Hepatic stellate cell (primary cell): Measurements from ENCODE around the gene LPIN1.
"Not testable (repeated sequence)": the region's sequence is repeated elsewhere in the genome, so short reads cannot be mapped to it uniquely, and the experiment has no call there.

ENCODE experiments used
- DNase-seq: peaks from one replicate; pipeline ENCODE4 v3.0.0; 2011; ENCODE audit warnings: low spot score

Gene LPIN1

GRCh38 chr2:11836647-11837219 lies 90.3 kb downstream of the LPIN1 start:
- DNase-seq: no peak

DNA sequence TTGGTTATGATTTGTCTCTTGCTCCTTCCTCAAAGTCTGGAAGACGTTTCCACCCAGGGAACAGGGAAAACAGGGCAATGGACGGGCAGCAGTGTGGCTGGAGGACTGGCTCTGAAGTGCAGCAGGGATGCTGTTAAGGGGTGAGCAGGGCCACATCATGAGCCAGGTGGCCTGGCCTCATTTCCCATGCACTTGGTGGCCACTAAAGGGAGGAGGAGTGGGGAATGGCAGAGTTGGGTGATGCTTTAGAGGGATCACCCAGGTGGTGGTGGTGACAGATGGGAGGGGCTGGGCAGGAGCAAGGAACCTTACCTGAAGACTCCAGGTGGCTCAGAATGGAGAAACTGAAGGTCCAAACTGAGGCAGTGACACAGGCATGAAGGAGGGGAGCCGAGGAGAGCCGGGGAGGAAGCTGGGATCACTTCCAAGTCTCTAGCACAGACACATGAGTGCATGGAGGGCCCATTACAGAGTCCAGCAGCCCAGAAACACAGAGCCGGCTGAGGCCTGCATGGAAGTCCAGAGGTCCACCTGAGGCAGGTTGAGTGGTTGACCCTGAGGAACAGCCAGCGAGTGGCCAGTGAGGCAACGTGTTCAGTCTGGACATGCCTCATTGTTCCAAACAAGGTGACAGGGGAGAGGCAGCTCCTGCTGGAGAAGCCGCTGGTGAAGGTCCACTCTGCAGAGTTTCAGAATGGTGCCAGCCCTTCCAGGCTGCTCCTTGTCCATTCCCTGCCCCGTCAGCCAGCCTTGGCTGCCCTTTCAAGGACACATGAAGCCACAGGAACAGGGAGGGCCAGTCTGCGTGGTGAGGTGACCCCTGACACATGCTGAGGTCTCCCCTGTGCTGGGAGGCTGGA lies 91.7 kb downstream of the LPIN1 start:
- no peak for DNase-seq

GRCh38 chr2:11839916-11840315 lies 93.5 kb downstream of the LPIN1 start:
- DNase-seq: no peak

DNA sequence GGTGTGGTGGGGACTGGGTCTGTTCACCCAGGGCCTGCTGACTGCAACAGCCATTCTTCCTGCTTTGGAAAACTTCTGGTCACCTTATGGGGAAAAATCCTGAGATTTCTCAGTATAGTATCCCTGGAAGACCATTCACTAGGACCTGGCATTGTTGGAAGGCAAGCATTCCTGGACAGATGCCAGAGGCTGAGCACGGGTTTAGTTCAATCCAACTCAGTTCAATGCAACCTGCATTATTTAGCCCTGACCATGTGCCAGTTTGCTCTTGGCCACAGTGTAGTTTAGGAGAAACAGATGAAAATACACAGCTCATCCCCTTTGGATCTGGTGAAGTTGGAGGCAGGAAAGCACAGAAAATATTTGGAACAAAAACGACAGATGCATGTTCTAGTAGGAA lies 95.9 kb downstream of the LPIN1 start:
- no peak for DNase-seq

DNA sequence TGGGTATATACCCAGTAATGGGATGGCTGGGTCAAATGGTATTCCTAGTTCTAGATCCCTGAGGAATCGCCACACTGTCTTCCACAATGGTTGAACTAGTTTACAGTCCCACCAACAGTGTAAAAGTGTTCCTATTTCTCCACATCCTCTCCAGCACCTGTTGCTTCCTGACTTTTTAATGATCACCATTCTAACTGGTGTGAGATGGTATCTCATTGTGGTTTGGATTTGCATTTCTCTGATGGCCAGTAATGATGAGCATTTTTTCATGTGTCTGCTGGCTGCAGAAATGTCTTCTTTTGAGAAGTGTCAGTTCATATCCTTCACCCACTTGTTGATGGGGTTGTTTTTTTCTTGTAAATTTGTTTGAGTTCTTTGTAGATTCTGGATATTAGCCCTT lies 98.4 kb downstream of the LPIN1 start:
- DNase-seq: not testable (repeated sequence)

- not testable (repeated sequence) for DNase-seq
Observed at GRCh38 chr2:11847935-11848334, 101.5 kb downstream of the LPIN1 start.

DNA sequence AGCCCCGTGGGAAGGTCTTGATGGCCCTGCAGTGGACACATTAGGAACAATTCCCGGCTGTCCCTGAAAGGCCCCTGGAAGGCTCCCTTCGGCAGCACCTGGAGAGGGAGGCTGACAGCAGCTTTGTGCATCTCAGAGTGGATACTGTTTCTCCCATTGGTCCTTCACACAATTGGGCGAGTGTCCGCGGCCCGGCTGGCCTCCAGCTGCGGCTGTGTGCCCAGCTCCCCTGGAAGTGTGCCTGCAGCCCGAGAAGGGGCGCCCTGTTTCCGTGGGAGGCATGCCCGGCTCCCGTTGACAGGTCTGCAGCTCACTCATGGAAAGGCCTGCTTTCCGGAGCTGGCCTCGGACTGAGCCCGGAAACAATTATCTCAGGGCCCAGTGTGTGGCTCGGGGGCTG lies 103.7 kb downstream of the LPIN1 start:
- DNase-seq: no peak

GRCh38 chr2:11852526-11853196 lies 106.2 kb downstream of the LPIN1 start:
- no peak for DNase-seq

DNA sequence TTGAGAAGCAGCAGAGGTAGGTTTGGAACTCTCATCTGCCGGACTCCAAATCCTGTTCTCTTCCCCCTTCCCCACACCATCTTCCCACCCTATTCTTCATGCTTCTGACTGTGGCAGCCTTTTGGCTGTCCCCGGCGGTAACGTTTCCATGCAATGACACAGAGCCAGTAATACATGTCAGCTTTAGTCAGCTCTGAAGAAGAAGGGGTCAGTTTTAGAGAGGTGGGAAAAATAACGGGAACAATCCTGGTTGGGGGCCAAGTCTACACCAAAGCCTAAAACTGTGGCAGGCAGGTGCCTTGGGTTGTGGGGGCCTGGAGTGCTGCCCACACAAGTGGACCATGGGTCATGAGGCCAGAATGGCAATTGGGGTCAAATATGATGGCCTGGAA lies 106.8 kb downstream of the LPIN1 start:
- no peak for DNase-seq

GRCh38 chr2:11855064-11855760 lies 108.8 kb downstream of the LPIN1 start:
- DNase-seq: no peak

DNA sequence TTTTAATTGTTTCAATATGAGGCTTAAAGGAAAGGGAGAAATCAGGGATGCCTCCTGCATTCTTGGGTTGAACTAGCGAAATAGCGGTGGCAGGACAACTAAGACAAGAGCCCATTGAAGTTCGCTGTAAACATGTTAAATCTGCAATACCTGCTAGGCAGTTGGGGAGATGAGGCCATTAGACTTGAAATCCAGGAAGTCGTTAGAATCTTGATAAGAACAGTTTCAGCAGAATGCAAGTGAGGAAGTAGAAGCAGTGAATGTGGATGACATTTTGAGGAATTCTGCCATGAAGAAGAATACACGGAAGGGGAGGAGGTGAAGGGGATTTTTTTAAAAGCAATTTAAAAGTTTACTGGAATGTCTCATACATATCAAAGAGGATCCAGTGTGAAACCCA lies 109.7 kb downstream of the LPIN1 start:
- DNase-seq: no peak

DNA sequence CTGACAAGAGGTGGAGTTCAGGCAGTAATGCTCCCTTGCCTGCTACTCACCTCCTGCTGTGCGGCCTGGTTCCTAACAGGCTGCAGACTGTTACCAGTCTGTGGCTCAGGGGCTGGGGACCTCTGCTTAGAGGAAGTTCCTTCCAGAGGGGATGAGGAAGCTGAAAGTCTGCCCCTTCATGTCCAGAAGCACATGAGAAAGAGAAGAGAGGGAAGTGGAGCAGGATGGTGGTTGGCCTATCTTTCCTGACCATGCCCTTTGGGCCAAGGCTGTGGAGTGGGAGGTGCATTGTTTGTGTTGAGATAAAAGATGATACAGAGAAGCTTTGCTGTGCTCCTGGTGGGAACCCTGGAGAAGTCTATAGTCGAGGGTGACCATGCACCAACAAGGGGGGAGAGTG lies 112.5 kb downstream of the LPIN1 start:
- DNase-seq: no peak

DNA sequence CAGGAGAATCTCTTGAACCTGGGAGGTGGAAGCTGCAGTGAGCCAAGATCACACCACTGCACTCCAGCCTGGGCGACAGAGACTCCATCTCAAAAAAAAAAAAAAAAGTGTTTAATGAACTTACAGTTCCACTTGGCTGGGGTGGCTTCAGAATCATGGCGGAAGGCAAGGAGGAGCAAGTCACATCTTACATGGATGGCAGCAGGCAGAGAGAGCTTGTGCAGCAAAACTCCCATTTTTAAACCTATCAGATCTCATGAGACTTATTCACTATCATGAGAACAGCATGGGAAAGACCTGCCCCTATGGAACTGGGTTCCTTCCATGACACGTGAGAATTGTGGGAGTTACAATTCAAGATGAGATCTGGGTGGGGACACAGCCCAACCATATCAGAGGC lies 113.5 kb downstream of the LPIN1 start:
- DNase-seq: not testable (repeated sequence)

- DNase-seq: no peak
Observed at GRCh38 chr2:11861044-11861443, 114.6 kb downstream of the LPIN1 start.

- DNase-seq: no peak
Observed at GRCh38 chr2:11862049-11862448, 115.6 kb downstream of the LPIN1 start.

DNA sequence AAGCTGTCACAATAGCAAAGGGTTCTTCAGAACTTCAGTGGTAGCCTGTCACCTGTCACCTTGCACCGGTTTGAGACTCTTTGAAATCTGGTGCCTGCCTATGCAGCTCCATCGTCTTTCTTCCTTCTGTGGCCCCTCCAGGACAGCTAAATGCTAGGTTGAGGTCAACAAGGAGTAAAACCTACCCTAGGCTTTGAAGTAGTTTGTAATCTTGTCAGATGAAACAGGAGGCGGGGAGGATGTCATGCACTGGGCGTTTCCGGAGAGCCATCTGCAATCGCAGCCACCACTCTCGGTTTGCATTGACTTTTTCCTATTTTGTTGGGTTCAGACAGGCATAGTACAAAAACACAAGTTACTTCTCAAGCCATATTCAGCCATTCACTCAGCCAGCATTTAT lies 116.7 kb downstream of the LPIN1 start:
- DNase-seq: no peak

DNA sequence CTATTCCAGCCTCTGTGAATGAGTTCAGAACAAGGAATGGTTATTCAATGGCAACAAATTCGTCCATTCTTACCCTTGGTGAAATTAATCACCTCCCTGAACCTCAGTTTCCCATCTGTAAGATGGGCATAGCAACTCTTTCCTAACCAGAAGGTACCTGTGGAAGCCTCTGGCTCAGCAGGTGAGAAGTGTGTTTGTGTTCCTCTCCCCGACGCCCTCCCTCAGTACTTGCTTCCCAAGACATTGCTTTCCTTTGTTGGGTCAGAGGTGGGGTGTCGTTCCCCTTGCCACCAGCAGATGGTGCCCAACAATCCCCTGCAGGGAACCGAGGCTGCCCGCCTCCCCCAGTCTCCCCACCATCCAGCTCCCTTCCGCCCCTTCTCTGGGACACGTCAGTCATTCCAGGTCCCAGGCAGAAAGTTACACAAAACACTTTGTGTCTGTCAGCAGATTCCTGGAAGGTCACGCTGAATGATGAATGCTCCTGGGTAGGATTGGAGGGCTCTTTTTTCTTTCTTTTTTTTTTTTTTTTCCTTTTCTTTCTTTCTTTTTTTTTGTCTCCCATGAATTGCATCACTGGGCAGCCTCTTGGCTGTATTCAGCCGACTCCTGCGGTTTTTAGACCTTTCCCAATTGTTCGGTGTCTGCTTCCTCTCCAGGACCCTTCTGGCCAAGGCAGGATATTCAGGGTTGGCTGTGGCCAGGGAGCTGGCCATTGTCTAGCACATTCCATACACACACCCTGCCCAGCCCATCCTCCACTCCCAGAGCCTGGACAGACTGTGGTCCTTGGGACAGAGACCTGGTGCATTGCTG lies 117.3 kb downstream of the LPIN1 start:
- DNase-seq: peak; percentile 97

DNA sequence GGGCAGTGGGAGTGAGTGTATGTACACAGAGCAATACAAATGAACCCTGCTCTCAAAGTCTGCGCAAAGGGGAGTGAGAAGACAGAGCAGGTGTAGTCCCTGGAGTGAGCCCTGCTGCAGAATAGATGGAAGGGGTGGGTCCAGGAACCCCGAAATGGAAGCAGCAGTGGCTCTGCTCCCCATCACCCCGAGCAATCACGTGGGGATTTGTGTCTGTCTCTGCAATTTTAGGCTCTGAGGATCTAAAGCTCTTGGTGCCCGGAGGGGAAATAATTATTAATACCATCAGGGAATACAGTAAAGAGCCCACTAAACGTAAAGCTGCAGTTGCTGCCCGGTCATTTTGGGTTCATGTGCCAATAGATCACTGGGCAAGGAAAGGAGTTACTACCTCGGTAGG lies 118.3 kb downstream of the LPIN1 start:
- no peak for DNase-seq

DNA sequence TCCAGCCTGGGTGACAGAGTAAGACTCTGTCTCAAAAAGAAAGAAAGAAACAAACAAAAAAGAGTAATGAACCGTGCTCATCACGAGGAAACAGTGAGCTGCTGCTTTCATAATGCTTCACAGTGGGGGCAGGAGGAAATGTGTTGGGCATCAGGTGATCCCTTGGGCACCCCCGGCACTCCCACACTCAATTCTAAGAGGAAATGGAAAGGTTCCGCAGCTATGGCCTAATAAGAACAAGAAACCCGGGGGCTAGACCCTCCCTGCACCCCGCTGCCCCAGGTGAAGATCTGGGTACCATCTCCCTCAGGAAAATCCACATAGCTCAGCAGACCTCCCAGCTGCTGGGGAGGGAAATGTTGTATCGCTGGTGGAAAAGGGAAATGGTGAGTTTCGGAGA lies 118.9 kb downstream of the LPIN1 start:
- no peak for DNase-seq

DNA sequence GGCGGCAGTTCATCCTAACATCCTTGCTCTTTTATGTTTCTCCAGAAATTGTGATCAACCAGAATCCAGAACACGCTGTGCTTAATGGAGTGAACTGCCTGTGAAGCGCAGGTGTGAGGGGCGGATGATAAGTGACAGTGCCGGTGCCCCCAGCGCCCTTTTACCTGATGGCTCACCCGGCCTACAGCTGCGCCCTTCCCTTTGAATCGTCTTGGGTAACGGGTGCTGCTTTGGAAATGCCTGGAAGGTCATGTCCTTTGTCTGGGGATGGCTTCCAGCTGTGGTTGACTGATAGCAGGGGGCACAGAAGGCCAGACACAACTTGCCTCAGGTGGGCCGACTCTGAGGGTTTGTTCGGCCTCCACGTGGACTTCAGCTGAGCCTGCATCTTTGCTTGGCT lies 119.4 kb downstream of the LPIN1 start:
- no peak for DNase-seq
